ENCODE results near the gene ADGRF3. TPM values are rescaled to one million over a fixed set of nuclear protein-coding genes. Genes with fewer than 3 reads are reported as not detected.

Gene ADGRF3
- total RNA-seq, 1 experiment from 2014 or later: not detected

DNA sequence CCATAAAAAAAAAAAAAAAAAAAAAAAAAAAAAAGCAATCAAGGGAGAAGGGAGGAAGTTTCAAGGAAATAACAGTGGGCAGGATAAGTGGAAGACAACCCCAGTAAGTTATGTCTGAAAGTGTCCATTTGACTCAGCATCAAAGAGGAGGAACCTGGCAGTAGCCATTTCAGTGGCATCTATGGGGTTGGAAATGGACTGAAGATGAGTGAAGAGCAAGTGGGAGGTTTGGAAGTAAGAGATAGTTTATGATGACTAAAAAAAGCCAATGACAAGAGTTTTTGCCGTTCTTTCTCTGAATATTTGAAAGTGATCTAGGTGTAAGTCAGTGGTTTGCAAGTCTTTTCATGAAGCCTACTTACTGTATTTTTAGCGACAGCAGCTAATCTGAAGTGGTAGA, 9.9 kb downstream of the ADGRF3 start:
- CTCF ChIA-PET: no interaction called here
- no TSS peak for BruUV-seq (replicated peaks)
- DNase-seq (ENCODE audit: low read depth, low spot score) (no peak), ATAC-seq (no peak)
- POLR2A ChIA-PET: interaction anchor here (0.7 to 1.1 kb wide), 2 partner anchors 9 to 85 kb away, joined by 3 to 4 read pairs; partner anchors contain the start of gene SELENOI
- Histone ChIP-seq H2AFZ (ENCODE audit: low read depth, low read length, poor library complexity, severe bottlenecking) (no peak overlapping the region), H3K9me3 (ENCODE audit: control insufficient read depth in 1 of 2, insufficient read depth in 1 of 2, low read depth in 1 of 2, low read length in 2 of 2) (no peaks in the 10 kb centered on the region), H3K36me3 (ENCODE audit: control insufficient read depth in 1 of 2, insufficient read depth in 2 of 2, low read length in 2 of 2) (no peaks in the 10 kb centered on the region), H3K4me2 (ENCODE audit: low read length) (peak overlapping the region; percentile 4; the same call in 1 of the 2 replicates), H3K27ac (ENCODE audit: low read depth, low read length) (no peak overlapping the region), H3K4me3 (replicated peaks in 1 of 2; ENCODE audit: low read depth in 1 of 2, low read length in 2 of 2) (no peak overlapping the region), H3K9ac (ENCODE audit: low read length) (no peak overlapping the region), H3K27me3 (ENCODE audit: insufficient read depth, low read length) (no peaks in the 10 kb centered on the region), H3K9me2 (ENCODE audit: insufficient read depth) (no peaks in the 10 kb centered on the region), H3K79me2 (ENCODE audit: insufficient read depth, low read length) (no peaks in the 10 kb centered on the region), H4K20me1 (ENCODE audit: insufficient read depth) (no peaks in the 10 kb centered on the region), H3K4me1 (ENCODE audit: control insufficient read depth in 1 of 2, insufficient read depth in 2 of 2, low read length in 2 of 2) (peaks cover 3 to 25% of the 10 kb centered on the region in 2 experiments; a peak in 2 of 4 replicates)
- no peak for TF ChIP-seq YY1 (IDR thresholded peaks at IDR 0.05; ENCODE audit: extremely low read depth, insufficient replicate concordance, low read depth, low read length)
- intact Hi-C loops (cut with micrococcal nuclease): no loop called here
- RAD21 ChIA-PET (ENCODE audit: low non-redundant PET in 1 of 2, low total read pairs in 2 of 2, uncharacterized antibody in 2 of 2, unreplicated experiment in 2 of 2): no interaction called here

DNA sequence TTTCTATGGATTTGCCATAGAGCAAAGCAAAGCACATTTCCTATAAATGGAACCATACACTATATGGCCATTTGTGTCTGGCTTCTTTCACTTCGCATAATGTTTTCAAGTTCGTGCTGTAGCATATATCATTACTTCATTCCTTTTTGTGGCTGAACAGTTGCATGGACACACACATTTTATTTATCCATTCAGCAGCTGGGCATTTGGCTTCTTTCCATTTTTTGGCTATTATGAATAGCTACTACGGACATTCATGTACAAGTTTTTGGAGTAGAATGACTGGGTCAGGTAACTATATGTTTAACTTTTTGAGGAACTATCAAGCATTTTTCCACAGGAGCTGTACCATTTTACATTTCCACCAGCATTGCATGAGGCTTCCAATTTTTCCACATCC, 11.4 kb downstream of the ADGRF3 start:
- H3K9ac ChIP-seq (ENCODE audit: low read length): no peak overlapping the region
- peaks cover 3 to 17% of the 10 kb centered on the region in 2 experiments; a peak in 3 of 4 replicates for H3K4me1 ChIP-seq (ENCODE audit: control insufficient read depth in 1 of 2, insufficient read depth in 2 of 2, low read length in 2 of 2)
- RAD21 ChIA-PET (ENCODE audit: low non-redundant PET in 1 of 2, low total read pairs in 2 of 2, uncharacterized antibody in 2 of 2, unreplicated experiment in 2 of 2): no interaction called here
- no peak overlapping the region for H3K27ac ChIP-seq (ENCODE audit: low read depth, low read length)
- no peak overlapping the region for H3K4me2 ChIP-seq (ENCODE audit: low read length)
- no peaks in the 10 kb centered on the region for H4K20me1 ChIP-seq (ENCODE audit: insufficient read depth)
- H2AFZ ChIP-seq (ENCODE audit: low read depth, low read length, poor library complexity, severe bottlenecking): no peak overlapping the region
- H3K79me2 ChIP-seq (ENCODE audit: insufficient read depth, low read length): no peaks in the 10 kb centered on the region
- no peaks in the 10 kb centered on the region for H3K36me3 ChIP-seq (ENCODE audit: control insufficient read depth in 1 of 2, insufficient read depth in 2 of 2, low read length in 2 of 2)
- H3K9me3 ChIP-seq (ENCODE audit: control insufficient read depth in 1 of 2, insufficient read depth in 1 of 2, low read depth in 1 of 2, low read length in 2 of 2): no peaks in the 10 kb centered on the region
- H3K4me3 ChIP-seq (replicated peaks in 1 of 2; ENCODE audit: low read depth in 1 of 2, low read length in 2 of 2): no peak overlapping the region
- TF ChIP-seq EZH2 (IDR thresholded peaks at IDR 0.05) (no peak), SRF (IDR thresholded peaks at IDR 0.05; ENCODE audit: low read depth) (no peak), YY1 (IDR thresholded peaks at IDR 0.05; ENCODE audit: extremely low read depth, insufficient replicate concordance, low read depth, low read length) (no peak), ZNF274 (IDR thresholded peaks at IDR 0.05; ENCODE audit: low read depth, low read length) (no peak), TCF7L2 (IDR thresholded peaks at IDR 0.05; ENCODE audit: borderline replicate concordance, extremely low read depth, insufficient read depth, insufficient read length) (no peak)
- TF ChIP-seq, protein P1, sequence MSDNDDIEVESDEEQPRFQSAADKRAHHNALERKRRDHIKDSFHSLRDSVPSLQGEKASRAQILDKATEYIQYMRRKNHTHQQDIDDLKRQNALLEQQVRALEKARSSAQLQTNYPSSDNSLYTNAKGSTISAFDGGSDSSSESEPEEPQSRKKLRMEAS (IDR thresholded peaks at IDR 0.05): no peak
- POLR2A ChIA-PET: interaction anchor here (1.4 kb wide), 1 partner anchor 10 kb away, joined by 5 read pairs; the partner anchor contains the start of gene SELENOI
- intact Hi-C loops (cut with micrococcal nuclease): no loop called here
- ATAC-seq (no peak), DNase-seq (ENCODE audit: low read depth, low spot score) (no peak)
- no peaks in the 10 kb centered on the region for H3K9me2 ChIP-seq (ENCODE audit: insufficient read depth)
- CTCF ChIA-PET: no interaction called here
- no peaks in the 10 kb centered on the region for H3K27me3 ChIP-seq (ENCODE audit: insufficient read depth, low read length)
- BruUV-seq (replicated peaks): no TSS peak
